Measurements from ENCODE around the gene MAST4. TPM values are rescaled to one million over a fixed set of nuclear protein-coding genes. Genes with fewer than 3 reads are reported as not detected.
A peak's percentile ranks its signal among the peaks of the same experiment; 100 is the strongest.

The MAST4 gene
- total RNA-seq, 4 donors from 2014 or later = 19.5 to 44.1 (median 24.1) TPM

DNA sequence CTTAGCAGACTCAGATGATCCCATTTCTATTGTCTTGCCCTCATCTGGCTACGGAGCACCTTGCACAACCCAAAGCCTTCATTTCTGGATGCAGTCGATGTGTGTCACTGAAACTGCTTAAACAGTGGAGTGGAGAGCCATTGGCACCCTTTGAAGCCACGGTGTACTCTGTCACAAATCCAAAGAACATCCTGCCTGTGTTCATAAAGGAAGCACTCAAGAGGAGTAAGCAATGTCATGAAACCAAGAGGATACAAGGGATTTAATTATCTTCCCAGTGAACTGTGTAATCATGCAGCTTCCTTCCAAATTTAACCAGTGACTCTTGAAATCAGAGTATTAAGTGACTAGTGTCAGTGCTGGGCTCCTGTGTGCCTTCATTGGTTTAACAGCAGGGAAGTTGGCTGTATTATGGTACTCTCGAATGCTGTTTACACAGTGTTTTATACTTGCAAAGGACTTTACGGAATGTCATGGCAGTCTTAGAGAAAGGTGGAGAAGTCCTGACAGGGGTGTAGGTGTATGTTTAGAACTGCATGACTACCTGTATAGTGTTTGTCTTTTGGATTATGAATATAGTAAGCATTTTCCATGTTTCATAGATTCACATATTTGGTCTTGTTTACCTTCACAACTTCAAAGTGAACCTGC, 558.5 kb downstream of the MAST4 start:
- Histone ChIP-seq H3K27ac (no peak overlapping the region), H3K27me3 (no peaks in the 10 kb centered on the region), H3K4me1 (peaks cover 0 to 1% (median 0%) of the 10 kb centered on the region in 4 donors), H3K4me3 (no peak overlapping the region), H3K9me3 (no peaks in the 10 kb centered on the region), H3K36me3 (peaks cover 0 to 21% (median 0%) of the 10 kb centered on the region in 3 donors)
- no peak for DNase-seq (ENCODE audit: low spot score in 2 of 2)
- TF ChIP-seq EP300 (IDR thresholded peaks at IDR 0.05) = no peak
- TF ChIP-seq, protein P1, sequence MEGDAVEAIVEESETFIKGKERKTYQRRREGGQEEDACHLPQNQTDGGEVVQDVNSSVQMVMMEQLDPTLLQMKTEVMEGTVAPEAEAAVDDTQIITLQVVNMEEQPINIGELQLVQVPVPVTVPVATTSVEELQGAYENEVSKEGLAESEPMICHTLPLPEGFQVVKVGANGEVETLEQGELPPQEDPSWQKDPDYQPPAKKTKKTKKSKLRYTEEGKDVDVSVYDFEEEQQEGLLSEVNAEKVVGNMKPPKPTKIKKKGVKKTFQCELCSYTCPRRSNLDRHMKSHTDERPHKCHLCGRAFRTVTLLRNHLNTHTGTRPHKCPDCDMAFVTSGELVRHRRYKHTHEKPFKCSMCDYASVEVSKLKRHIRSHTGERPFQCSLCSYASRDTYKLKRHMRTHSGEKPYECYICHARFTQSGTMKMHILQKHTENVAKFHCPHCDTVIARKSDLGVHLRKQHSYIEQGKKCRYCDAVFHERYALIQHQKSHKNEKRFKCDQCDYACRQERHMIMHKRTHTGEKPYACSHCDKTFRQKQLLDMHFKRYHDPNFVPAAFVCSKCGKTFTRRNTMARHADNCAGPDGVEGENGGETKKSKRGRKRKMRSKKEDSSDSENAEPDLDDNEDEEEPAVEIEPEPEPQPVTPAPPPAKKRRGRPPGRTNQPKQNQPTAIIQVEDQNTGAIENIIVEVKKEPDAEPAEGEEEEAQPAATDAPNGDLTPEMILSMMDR (IDR thresholded peaks at IDR 0.05) = no peak
- no peak for TF ChIP-seq POLR2A (IDR thresholded peaks at IDR 0.05)
- WGBS, 2 donors = 73 to 80% methylated on average over 5 of the region's 5 CpGs

DNA sequence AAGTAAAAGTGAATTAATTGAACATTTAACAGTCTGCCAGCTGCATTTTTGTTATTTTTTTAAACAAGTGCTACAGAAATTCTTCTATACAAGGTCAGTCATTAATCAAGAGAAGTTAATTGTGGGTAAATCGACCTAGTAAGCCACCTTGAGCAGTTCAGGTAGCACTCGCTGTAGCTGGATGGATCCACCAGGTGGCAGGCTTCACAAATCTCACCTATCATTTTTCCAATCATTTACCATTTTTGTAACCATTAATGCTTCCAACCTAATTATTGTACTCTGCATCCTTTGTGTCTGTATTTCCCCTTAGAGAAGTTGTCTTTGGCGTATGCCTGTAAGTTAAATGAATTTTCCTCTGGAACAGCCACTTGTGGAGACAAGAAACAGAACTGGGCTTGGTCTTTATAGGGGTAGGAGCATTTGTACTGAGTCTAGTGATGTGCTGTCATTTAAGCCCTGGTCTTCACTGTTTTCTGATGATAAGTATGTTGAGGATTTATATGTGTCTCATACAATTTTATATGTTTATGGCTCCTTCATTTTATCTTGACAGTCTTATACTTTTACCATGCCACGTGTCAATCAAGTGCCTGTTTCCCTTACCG, 560.9 kb downstream of the MAST4 start:
- TF ChIP-seq, protein P1 (IDR thresholded peaks at IDR 0.05) = peak; percentile 66 to 77 (median 75)
- TF ChIP-seq EP300 (IDR thresholded peaks at IDR 0.05) (no peak), POLR2A (IDR thresholded peaks at IDR 0.05) (no peak)
- no peaks in the 10 kb centered on the region for H3K9me3 ChIP-seq
- peaks cover 0 to 21% (median 0%) of the 10 kb centered on the region in 3 donors for H3K36me3 ChIP-seq
- no peaks in the 10 kb centered on the region for H3K27me3 ChIP-seq
- 59 to 61% methylated on average over 5 of the region's 5 CpGs for WGBS, 2 donors
- H3K4me3 ChIP-seq = no peak overlapping the region
- H3K4me1 ChIP-seq = no peaks in the 10 kb centered on the region
- DNase-seq (ENCODE audit: low spot score in 2 of 2) = peak in 1 of 2 donors; percentile 28
- H3K27ac ChIP-seq = no peak overlapping the region

DNA sequence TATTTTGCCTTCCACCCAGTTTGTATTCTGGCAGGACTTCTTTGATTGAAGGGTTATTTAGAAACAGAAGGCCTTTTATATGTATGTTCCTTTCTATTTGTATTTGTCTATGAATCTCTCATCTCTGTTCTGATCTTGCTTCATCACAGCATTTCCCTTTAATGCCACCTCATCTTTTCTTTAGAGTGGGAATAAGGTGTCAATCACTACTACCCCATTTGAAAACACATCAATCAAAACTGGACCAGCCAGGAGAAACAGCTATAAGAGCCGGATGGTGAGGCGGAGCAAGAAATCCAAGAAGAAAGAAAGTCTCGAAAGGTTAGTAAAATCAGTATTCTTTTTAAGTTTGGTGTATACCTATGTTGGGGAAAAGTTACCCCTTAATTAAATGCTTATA, 564.1 kb downstream of the MAST4 start:
- Histone ChIP-seq H3K27me3 (no peaks in the 10 kb centered on the region), H3K9me3 (no peaks in the 10 kb centered on the region), H3K4me3 (no peak overlapping the region), H3K4me1 (no peaks in the 10 kb centered on the region), H3K36me3 (peaks cover 0 to 29% (median 0%) of the 10 kb centered on the region in 3 donors), H3K27ac (no peak overlapping the region)
- WGBS, 2 donors = 94 to 95% methylated on average over 3 of the region's 3 CpGs
- TF ChIP-seq, protein P1 (IDR thresholded peaks at IDR 0.05) = no peak
- no peak for TF ChIP-seq EP300 (IDR thresholded peaks at IDR 0.05)
- TF ChIP-seq POLR2A (IDR thresholded peaks at IDR 0.05) = no peak
- no peak for DNase-seq (ENCODE audit: low spot score in 2 of 2)

DNA sequence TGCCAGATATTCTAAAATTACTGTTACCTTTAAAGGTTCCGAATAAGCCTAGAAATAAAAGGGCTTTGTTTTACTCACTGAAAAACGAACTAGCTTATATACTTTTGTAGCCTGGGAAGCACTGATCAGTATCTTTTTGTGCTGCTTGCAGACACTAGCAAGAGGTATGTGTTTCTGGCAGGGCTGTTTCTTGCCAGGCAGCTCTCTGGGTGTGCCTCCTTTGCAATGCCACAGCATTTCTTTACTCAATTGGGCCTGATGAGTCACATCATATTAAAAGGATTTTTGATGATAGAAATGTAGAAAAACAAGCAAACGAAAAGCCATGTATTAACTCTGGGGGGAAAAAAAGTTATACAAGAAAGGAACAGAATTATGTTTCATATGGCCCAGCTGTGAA, 564.8 kb downstream of the MAST4 start:
- H3K4me3 ChIP-seq = no peak overlapping the region
- 60 to 61% methylated on average over 3 of the region's 3 CpGs for WGBS, 2 donors

More for the DNA sequence above, 564.8 kb downstream of the MAST4 start:
- no peak for DNase-seq (ENCODE audit: low spot score in 2 of 2)
- peaks cover 0 to 27% (median 0%) of the 10 kb centered on the region in 3 donors for H3K36me3 ChIP-seq
- no peak overlapping the region for H3K27ac ChIP-seq
- peaks cover 0 to 6% (median 0%) of the 10 kb centered on the region in 4 donors for H3K4me1 ChIP-seq
- TF ChIP-seq, protein P1 (IDR thresholded peaks at IDR 0.05) = no peak
- TF ChIP-seq EP300 (IDR thresholded peaks at IDR 0.05) (no peak), POLR2A (IDR thresholded peaks at IDR 0.05) (no peak)
- no peaks in the 10 kb centered on the region for H3K27me3 ChIP-seq
- no peaks in the 10 kb centered on the region for H3K9me3 ChIP-seq

Measured in tibial nerve (tissue), 4 donors.